RPMI8226 (cell line): ENCODE measurements around the gene SYTL5.
A peak's percentile ranks its signal among the peaks of the same experiment; 100 is the strongest.

Experiments used
- DNase-seq: peaks from one replicate; pipeline ENCODE4 v3.0.0-alpha.2; 2015

SYTL5 gene

DNA sequence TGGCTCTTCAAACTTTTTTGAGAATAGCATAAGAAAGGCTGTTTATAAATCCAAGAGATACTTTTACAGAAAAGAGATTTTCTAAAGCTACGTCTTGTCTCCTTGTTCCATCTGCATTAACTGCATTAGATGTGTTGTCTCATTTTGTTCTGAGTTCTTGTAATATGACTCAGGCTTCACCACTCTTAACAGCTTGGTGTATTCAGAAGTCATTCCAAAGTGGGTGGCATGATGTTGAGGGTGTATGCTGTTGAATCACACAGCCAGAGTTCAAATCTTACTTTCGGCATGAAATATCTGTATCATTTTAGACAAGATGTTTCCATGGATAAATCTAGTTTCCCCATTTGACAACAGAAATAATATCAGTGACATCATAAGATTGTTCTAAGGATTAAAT lies 30.1 kb downstream of the SYTL5 start:
- DNase-seq: no peak

- no peak for DNase-seq
Observed at GRCh38 chrX:38038501-38038900, 32.1 kb downstream of the SYTL5 start.

- DNase-seq: no peak
Observed at GRCh38 chrX:38041237-38041636, 34.9 kb downstream of the SYTL5 start.

DNA sequence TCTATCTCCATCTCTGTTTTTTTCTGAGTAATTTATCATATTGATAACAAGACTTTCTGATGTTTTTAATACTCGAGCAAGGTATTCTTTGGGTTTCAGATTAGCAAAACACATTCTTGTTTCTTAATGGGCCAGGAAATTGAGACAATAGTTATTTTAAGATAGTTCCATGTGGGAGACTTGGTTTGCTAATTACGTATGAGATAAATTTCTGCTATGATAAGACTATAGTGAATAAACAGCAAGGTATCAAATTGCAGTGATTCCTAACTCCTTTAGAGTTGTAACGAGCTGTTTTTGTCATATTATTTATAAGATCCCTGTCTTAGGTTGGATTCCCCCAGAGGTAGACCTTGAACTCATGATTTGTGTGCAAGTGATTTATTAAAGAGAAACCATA lies 38.3 kb downstream of the SYTL5 start:
- no peak for DNase-seq

- DNase-seq: no peak
Observed at GRCh38 chrX:38045538-38046096, 39.3 kb downstream of the SYTL5 start.

DNA sequence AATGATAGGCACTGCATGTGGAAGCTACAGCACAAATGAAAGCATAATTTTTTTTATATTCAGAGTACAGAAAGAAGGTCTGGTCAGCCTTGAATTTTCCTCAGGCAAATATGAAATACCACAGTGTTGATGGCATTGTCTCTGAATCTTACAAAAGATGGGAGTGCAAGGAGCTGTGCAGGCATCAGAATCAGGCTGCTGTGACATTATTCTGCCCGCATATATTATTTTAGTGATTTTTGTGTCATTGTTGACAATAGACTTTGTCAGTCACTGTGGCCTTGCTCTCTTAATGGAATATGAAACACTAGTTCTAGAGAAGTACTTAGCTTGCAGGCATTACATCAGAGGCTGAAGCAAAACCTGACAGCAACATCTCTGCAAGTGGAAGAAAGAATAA lies 42.5 kb downstream of the SYTL5 start:
- DNase-seq: no peak

GRCh38 chrX:38050806-38051205 lies 44.5 kb downstream of the SYTL5 start:
- DNase-seq: no peak

DNA sequence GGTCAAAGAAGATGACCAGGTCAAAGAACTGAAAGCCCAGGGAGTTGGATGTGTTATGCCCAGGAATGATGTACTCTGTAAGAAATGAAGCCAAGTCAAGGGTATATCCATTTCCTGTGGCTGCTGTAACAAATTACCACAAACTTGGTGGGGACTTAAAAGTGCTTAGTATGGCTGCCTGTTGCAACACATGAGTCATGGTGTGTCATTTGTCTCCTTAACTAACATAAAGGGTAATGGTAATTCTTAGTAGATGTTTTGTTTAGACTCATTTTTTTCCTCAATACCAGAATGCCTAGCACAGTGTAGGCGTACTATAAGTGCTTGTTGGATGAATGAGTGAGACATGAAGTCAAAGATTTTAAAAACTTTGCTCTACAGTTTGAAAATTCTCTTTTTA lies 45.7 kb downstream of the SYTL5 start:
- no peak for DNase-seq

DNA sequence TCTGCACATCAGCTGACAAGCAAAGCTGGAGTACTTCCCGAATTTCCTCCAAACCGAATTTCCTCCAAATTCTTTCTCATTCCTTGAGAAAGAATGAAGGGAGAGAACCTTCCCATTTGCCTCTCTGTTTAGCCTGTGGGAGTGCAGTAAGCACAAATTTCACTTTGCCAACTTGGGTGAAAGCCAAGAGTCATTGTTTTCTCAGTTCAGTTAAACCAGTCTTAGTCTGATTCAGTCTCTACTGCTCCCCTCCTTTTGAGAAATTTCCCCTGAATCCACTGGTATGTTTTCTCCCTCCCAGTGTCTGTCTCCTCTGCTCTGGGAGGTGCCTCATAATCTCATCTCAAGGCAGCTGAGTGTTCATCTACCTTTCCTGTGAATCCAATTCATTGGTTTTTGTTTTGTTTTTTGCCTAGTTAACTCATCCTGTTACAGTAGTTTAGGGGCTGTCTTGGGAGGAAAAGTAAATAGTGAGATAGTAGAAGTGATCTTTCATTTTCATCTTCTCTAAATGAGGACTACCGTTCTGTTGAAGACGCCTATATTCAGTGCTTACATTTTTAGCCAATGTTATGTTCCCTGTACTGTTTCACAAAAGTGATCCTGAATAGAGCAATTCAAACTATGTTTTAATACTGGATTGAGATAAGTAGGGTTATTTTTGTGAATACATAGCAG lies 49.0 kb downstream of the SYTL5 start:
- peak; percentile 5 for DNase-seq

GRCh38 chrX:38060331-38060878 lies 54.1 kb downstream of the SYTL5 start:
- no peak for DNase-seq

- DNase-seq: no peak
Observed at GRCh38 chrX:38061335-38061734, 55.0 kb downstream of the SYTL5 start.

GRCh38 chrX:38066934-38067333 lies 60.6 kb downstream of the SYTL5 start:
- DNase-seq: no peak

DNA sequence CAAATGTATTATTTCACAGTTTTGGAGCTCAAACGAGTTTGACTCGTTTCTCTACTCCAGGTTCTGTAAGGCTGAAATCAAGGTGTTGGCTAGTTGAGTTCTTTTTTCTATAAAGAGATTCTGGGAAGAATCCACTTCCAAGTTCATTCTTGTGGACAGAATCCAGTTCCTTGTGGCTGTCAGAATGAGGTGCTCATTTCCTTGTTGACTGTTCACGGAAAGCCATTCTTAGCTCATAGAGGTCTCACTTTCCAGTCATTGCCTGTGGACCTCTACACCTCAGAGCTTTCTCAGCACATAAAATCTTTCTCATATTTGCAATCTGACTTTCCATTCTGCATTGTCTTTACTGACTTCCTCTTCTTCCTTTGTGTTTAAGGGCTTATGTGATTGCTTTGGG lies 62.9 kb downstream of the SYTL5 start:
- DNase-seq: no peak

- DNase-seq: no peak
Observed at GRCh38 chrX:38069991-38070390, 63.6 kb downstream of the SYTL5 start.

- DNase-seq: no peak
Observed at GRCh38 chrX:38079463-38079862, 73.1 kb downstream of the SYTL5 start.

- no peak for DNase-seq
Observed at GRCh38 chrX:38080808-38081207, 74.5 kb downstream of the SYTL5 start.

DNA sequence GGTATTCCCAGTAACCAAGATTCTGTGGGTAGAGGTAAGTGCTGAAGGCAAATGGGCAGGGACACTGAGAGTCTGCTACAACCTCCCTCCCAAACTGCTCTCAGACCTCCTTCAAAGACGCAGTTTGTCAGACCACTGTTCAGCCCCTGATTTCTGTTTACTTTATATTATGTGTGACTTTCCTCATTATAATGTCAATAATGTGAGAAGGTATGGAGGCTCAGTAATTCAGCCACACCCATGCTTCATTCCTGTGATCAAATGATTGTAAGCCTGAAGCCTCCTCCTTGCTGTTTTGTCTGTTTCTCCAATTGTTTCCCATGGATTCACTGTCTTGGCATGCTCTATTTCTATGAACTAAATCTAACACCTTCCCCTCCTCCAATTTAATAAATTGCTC lies 75.6 kb downstream of the SYTL5 start:
- DNase-seq: no peak

DNA sequence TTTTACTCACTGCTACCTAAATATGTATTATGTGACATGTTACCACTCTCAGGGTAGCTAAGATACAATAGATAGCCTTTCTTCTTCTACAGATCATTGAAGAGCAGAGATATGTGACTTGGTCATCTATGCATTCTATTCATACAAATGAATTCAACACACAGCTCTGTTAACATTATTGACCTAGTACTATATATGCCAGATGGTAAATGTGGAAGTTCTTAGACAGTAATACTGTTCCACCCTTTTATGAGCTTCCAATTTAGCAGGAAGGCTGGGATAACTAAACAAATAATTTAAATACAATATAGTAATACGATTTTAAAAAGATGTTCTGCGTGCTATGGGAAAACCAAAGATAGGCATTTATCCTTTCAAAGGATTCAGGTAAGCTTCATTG lies 76.0 kb downstream of the SYTL5 start:
- DNase-seq: no peak

DNA sequence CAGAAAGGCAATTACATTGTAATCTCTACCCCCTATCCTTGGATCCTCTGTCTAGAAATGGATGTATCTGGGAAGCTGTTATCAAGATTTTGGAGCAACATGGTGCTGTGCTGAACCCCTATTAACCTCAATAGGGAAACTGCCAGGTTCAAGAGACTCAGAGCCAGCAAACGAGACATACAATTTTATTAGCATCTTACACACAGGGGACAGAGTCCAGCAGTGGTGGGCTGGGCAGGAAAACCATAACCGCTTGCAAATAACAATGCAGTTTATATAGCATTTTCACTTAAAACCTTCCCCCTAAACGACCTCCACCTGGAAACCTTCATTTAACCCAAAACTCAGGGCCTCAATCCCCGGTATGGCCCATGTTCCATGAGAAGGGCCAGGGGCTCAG lies 79.5 kb downstream of the SYTL5 start:
- no peak for DNase-seq

DNA sequence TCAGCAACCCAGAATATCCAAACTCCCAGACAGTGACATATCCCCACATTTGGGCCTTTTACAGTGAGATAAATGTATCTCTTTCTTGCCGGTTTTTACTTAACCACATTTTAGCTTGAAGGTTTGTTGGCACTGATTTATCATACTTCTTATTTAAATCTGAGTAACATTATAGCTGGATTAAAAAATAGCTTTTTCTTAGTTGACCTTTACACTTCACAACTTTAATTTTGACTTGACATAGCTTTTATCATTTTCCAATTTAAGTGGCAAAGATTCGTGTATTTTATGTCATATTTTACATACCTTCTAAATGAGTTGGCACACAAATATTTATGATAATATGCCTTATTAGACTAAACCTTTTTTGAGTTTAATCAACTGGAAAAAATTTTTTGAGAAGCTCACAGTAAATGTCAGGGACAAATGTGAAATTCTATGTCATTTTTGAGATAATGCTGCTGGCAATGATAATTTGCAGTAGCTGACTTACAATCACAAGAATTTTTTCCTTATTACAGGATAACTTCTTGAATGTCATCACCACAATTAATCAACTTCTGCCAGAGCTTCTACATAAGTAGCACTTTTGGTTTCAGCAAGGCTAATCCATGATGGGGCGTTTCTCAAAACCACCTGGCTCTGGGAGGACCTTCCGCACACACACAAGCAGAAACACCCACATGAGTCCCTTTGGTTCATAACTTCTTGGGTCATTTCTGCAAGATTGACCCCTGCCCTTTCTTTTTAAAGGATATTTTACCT lies 80.3 kb downstream of the SYTL5 start:
- DNase-seq: no peak

DNA sequence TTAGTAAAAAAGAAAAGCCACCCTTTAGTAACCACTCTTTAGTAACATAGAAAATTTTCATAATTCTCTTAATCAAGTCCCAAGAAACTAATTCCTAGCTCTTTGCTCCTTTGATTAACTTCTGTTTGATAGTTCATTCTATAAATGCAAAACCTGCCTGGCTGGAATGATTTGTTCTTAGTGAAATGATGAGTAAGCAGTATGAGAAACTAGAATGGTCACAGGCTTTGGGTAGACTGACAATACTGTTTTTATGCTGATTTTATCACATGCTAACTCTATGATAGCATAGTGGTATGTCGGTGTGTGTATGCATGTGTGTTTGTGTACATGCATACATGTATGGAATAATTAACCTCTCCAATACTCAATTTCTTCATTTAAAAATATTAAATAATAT lies 81.2 kb downstream of the SYTL5 start:
- DNase-seq: no peak

DNA sequence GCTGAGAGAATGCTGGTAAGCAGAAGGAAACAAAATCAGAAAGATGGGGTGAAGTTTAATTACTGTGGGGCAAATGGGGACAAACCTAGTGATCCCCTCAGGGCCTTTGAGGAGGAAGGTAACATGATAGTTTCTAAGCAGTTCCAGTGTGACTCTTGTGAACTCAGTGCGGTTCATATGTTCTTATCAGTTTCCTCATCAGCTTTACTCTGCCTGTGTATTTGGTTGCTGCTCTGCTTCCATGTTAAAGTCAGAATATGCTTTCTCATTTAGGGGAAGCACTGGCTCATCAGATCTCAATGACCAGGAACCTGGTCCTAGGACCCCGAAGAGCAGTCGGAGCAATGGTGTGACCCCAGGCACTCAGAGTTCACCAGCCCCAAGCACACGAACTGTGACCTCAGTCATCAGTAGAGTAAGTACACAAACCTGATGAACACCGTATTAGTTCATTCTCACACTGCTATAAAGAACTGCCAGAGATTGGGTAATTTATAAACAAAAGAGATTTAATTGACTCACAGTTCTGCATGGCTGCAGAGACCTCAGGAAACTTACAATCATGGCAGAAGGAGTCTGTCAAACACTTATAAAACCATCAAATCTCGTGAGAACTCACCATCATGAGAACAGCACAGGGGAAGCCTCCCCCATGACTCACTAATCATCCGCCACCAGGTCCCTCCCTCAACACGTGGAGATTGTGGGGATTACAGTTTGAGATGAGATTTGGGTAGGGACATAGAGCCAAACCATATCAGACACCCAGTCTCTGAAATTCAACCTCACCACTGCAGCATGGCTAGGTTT lies 83.0 kb downstream of the SYTL5 start:
- DNase-seq: no peak

GRCh38 chrX:38095971-38096529 lies 89.7 kb downstream of the SYTL5 start:
- DNase-seq: no peak
